ENCODE results near the gene GHITM.
"Not testable (repeated sequence)": the region's sequence is repeated elsewhere in the genome, so short reads cannot be mapped to it uniquely, and the experiment has no call there.

GHITM gene

GRCh38 chr10:84177541-84178141 is 38.3 kb downstream of the GHITM start:
- Mint-ChIP-seq H3K4me3 (no peak overlapping the region), H3K27me3 (no peaks in the 10 kb centered on the region), H3K9me3 (no peaks in the 10 kb centered on the region), H3K36me3 (ENCODE audit: low read depth) (no peaks in the 10 kb centered on the region), H3K4me1 (ENCODE audit: low read depth) (peaks cover 10% of the 10 kb centered on the region), H3K27ac (no peak overlapping the region)

- Mint-ChIP-seq H3K9me3 (no peaks in the 10 kb centered on the region), H3K27ac (no peak overlapping the region), H3K27me3 (no peaks in the 10 kb centered on the region), H3K36me3 (ENCODE audit: low read depth) (no peaks in the 10 kb centered on the region), H3K4me3 (no peak overlapping the region), H3K4me1 (ENCODE audit: low read depth) (peaks cover 6% of the 10 kb centered on the region)
These were observed 38.9 kb downstream of the GHITM start for GRCh38 chr10:84178160-84178609.

GRCh38 chr10:84179059-84179710 is 39.9 kb downstream of the GHITM start:
- H3K27me3 Mint-ChIP-seq = no peaks in the 10 kb centered on the region
- H3K9me3 Mint-ChIP-seq = no peaks in the 10 kb centered on the region
- H3K4me1 Mint-ChIP-seq (ENCODE audit: low read depth) = peaks cover 6% of the 10 kb centered on the region

DNA sequence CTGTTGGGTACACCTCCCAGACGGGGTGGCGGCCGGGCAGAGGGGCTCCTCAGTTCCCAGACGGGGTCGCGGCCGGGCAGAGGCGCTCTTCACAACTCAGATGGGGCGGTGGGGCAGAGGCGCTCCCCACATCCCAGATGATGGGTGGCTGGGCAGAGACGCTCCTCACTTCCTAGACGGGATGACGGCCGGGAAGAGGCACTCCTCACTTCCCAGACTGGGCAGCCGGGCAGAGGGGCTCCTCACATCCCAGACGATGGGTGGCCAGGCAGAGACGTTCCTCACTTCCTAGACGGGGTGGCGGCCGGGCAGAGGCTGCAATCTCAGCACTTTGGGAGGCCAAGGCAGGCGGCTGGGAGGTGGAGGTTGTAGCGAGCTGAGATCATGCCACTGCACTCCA is 41.1 kb downstream of the GHITM start:
- not testable (repeated sequence) for H3K27me3 Mint-ChIP-seq

More at GRCh38 chr10:84179059-84179710, 39.9 kb downstream of the GHITM start:
- Mint-ChIP-seq H3K27ac (no peak overlapping the region), H3K4me3 (no peak overlapping the region), H3K36me3 (ENCODE audit: low read depth) (no peaks in the 10 kb centered on the region)

DNA sequence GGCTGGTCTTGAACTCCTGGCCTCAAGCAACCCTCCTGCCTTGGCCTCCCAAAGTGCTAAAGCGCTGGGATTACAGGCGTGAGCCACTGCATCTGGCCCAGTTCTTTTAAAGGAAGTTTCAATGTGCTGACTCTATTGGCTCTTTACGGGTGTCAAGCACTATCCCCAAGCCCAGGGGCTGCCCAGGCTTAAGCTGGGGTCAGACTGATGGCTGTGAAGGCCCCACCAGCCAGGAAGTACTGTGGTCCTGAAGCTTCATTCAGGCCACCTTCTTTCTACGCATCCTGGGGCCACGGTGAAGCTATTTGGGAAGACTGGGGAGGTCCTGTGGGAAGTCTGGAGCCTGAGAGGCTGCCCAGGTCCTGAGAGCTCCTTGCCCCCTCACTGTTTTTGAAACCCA is 42.3 kb downstream of the GHITM start:
- no peaks in the 10 kb centered on the region for H3K27me3 Mint-ChIP-seq
- peaks cover 4% of the 10 kb centered on the region for H3K4me1 Mint-ChIP-seq (ENCODE audit: low read depth)
- H3K27ac Mint-ChIP-seq = no peak overlapping the region
- H3K9me3 Mint-ChIP-seq = no peaks in the 10 kb centered on the region
- no peaks in the 10 kb centered on the region for H3K36me3 Mint-ChIP-seq (ENCODE audit: low read depth)
- H3K4me3 Mint-ChIP-seq = no peak overlapping the region

More for the DNA sequence above, 41.1 kb downstream of the GHITM start:
- H3K27ac Mint-ChIP-seq; H3K36me3 Mint-ChIP-seq (ENCODE audit: low read depth); H3K4me3 Mint-ChIP-seq; H3K4me1 Mint-ChIP-seq (ENCODE audit: low read depth); H3K9me3 Mint-ChIP-seq: not testable (repeated sequence)

DNA sequence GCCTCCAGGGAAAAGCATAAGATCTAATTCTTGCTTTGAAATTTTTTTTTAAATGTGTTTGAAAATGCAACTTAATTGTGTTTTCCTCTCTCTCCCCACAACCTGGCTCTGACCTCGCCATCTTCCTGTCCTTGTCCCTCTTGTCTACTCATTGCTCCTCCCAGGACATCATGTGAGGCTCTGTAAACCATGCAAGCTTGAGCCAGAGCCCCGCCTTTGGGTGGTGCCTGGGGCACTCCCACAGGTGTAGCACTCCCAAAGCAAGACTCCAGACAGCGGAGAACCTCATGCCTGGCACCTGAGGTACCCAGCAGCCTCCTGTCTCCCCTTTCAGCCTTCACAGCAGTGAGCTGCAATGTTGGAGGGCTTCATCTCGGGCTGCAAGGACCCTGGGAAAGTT is 45.2 kb downstream of the GHITM start:
- H3K27ac Mint-ChIP-seq = no peak overlapping the region
- H3K36me3 Mint-ChIP-seq (ENCODE audit: low read depth) = no peaks in the 10 kb centered on the region
- no peak overlapping the region for H3K4me3 Mint-ChIP-seq

DNA sequence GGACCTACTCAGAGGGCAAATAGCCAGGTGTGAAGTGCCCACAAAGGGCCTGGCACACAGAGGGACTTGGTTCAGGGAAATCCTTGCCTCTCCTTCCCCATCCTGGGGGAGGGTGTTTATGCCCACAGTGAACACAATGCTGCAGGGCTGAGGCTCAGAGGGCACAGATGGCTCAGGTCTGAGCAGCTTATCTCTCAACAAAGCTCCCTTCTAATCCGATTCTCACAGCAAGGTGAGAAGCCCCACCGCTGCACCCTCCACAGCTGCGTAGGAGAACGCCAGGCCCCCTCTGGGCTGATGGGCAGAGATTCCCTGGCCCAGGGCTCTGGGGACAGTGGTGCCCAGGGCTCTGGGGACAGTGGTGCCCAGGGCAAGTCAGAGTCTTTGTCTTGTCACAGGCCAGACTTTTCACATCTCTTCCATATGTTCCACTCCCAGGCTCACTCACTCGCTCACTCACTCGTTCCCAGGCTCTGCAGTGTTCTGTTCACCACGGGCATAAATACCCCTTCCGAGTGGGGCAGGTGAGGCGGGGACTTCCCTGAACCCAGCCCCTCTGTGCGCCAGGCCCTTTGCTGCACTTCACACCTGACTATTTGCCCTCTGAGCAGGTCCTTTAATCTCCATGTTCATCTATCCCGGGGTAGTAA is 46.3 kb downstream of the GHITM start:
- no peaks in the 10 kb centered on the region for H3K4me1 Mint-ChIP-seq (ENCODE audit: low read depth)
- H3K27ac Mint-ChIP-seq = no peak overlapping the region
- H3K9me3 Mint-ChIP-seq = no peaks in the 10 kb centered on the region
- no peaks in the 10 kb centered on the region for H3K27me3 Mint-ChIP-seq
- H3K4me3 Mint-ChIP-seq = no peak overlapping the region
- no peaks in the 10 kb centered on the region for H3K36me3 Mint-ChIP-seq (ENCODE audit: low read depth)

More for the DNA sequence above, 45.2 kb downstream of the GHITM start:
- Mint-ChIP-seq H3K27me3 (no peaks in the 10 kb centered on the region), H3K4me1 (ENCODE audit: low read depth) (no peaks in the 10 kb centered on the region), H3K9me3 (no peaks in the 10 kb centered on the region)

GRCh38 chr10:84188815-84189214 is 49.5 kb downstream of the GHITM start:
- Mint-ChIP-seq H3K36me3 (ENCODE audit: low read depth) (no peaks in the 10 kb centered on the region), H3K27me3 (peaks cover 7% of the 10 kb centered on the region)

DNA sequence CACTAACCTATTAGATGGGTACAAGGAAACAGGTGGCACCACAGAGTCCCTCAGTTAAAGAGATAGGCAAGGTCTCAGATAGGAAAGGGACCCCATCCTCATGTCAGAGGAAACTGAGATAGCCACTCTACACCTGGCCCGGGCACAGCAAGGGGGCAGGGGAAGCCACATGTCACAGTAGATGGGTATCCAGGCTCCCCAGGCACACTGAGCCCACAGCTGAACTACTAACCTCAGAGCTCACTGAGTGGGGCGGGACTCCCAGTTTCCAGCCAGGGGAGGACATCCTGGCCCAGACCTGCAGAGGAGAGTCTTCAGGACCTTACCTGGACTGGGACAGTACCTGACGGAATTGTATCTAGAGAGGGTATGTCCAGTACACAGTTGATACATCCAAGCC is 51.3 kb downstream of the GHITM start:
- H3K4me3 Mint-ChIP-seq = no peak overlapping the region
- no peaks in the 10 kb centered on the region for H3K36me3 Mint-ChIP-seq (ENCODE audit: low read depth)
- H3K27ac Mint-ChIP-seq = no peak overlapping the region
- peaks cover 15% of the 10 kb centered on the region for H3K27me3 Mint-ChIP-seq
- H3K9me3 Mint-ChIP-seq = no peaks in the 10 kb centered on the region
- peaks cover 10% of the 10 kb centered on the region for H3K4me1 Mint-ChIP-seq (ENCODE audit: low read depth)

More at GRCh38 chr10:84188815-84189214, 49.5 kb downstream of the GHITM start:
- Mint-ChIP-seq H3K4me1 (ENCODE audit: low read depth) (peaks cover 6% of the 10 kb centered on the region), H3K4me3 (no peak overlapping the region), H3K9me3 (no peaks in the 10 kb centered on the region), H3K27ac (no peak overlapping the region)

DNA sequence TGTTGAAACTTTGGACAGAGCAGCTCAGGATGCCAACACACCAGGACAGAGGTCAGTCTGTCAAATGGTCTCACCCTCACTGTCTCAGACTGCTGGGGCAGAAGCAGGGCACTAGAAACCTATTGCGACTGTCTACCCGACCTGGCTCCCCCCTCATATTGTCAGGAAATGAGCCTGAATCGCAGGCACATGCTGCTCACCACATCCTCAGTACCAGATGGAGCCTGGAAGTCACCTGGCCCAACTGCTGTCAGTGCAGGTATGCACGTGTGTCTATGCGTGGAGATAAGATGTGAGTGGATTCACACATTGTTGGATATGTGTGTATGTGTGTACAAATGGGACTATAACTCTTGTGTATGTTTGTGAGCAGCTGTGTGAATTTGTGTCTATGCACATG is 51.8 kb downstream of the GHITM start:
- Mint-ChIP-seq H3K9me3 (no peaks in the 10 kb centered on the region), H3K27me3 (peaks cover 19% of the 10 kb centered on the region), H3K4me1 (ENCODE audit: low read depth) (peaks cover 11% of the 10 kb centered on the region), H3K4me3 (no peak overlapping the region), H3K27ac (no peak overlapping the region), H3K36me3 (ENCODE audit: low read depth) (no peaks in the 10 kb centered on the region)

GRCh38 chr10:84193327-84193726 is 54.0 kb downstream of the GHITM start:
- Mint-ChIP-seq H3K27ac (no peak overlapping the region), H3K36me3 (ENCODE audit: low read depth) (no peaks in the 10 kb centered on the region), H3K4me1 (ENCODE audit: low read depth) (peaks cover 11% of the 10 kb centered on the region), H3K27me3 (peaks cover 30% of the 10 kb centered on the region), H3K4me3 (no peak overlapping the region), H3K9me3 (no peaks in the 10 kb centered on the region)

- Mint-ChIP-seq H3K4me1 (ENCODE audit: low read depth) (peaks cover 11% of the 10 kb centered on the region), H3K27ac (no peak overlapping the region), H3K27me3 (peaks cover 30% of the 10 kb centered on the region), H3K4me3 (peak overlapping the region; percentile 57), H3K9me3 (no peaks in the 10 kb centered on the region), H3K36me3 (ENCODE audit: low read depth) (no peaks in the 10 kb centered on the region)
These were observed 54.6 kb downstream of the GHITM start for GRCh38 chr10:84193846-84194423.

GRCh38 chr10:84194424-84195043 is 55.2 kb downstream of the GHITM start, which contains the start of gene CDHR1:
TSS of gene CDHR1 (plus strand) at chr10:84194537. CDS start at chr10:84194761, 224 bp downstream.
- peaks cover 30% of the 10 kb centered on the region for H3K27me3 Mint-ChIP-seq

GRCh38 chr10:84195044-84195830 is 55.9 kb downstream of the GHITM start:
- no peaks in the 10 kb centered on the region for H3K36me3 Mint-ChIP-seq (ENCODE audit: low read depth)
- peaks cover 11% of the 10 kb centered on the region for H3K4me1 Mint-ChIP-seq (ENCODE audit: low read depth)
- H3K4me3 Mint-ChIP-seq = peak overlapping the region; percentile 57
- no peaks in the 10 kb centered on the region for H3K9me3 Mint-ChIP-seq
- H3K27ac Mint-ChIP-seq = no peak overlapping the region
- peaks cover 30% of the 10 kb centered on the region for H3K27me3 Mint-ChIP-seq

More at GRCh38 chr10:84194424-84195043, 55.2 kb downstream of the GHITM start, which contains the start of gene CDHR1:
- no peaks in the 10 kb centered on the region for H3K9me3 Mint-ChIP-seq
- peaks cover 11% of the 10 kb centered on the region for H3K4me1 Mint-ChIP-seq (ENCODE audit: low read depth)
- peak within 1 kb of the TSS; percentile 57 for H3K4me3 Mint-ChIP-seq
- no peaks in the 10 kb centered on the region for H3K36me3 Mint-ChIP-seq (ENCODE audit: low read depth)
- H3K27ac Mint-ChIP-seq = no peak within 1 kb of the TSS

All from stimulated activated naive CD8-positive, alpha-beta T cell treated with anti-CD3 and anti-CD28 coated beads, Interleukin-15, Interleukin-2, amounts not matched to agents 100 ng/mL and 50 ng/mL, for 24 hours (primary cell).